HEK293 (cell line): ENCODE measurements around the gene QSER1.

Experiments
- CTCF ChIA-PET: fragments of 350-600 bp; formaldehyde crosslinking; extraction: SDS; loops from one replicate; lab custom pipeline; 2021; ENCODE audit warnings: antibody characterized with exemption; lab: Yijun Ruan, JAX
- POLR2A ChIA-PET: fragments of 300-600 bp; formaldehyde crosslinking; extraction: SDS; loops from one replicate; lab custom pipeline; 2020; ENCODE audit warnings: antibody characterized with exemption, inconsistent platforms; lab: Yijun Ruan, JAX
- H3K27ac ChIP-seq: fragments of 200-500 bp; sonication (Bioruptor generic); 2 replicates; pipeline ENCODE4 v1.5.1; 2014; ENCODE audit warnings: low read depth, low read length, control low read depth, inconsistent platforms; ENCODE audit errors: extremely low read depth
- H3K36me3 ChIP-seq, 2 experiments: fragments of 200-500 bp in 1 of 2; sonication (Bioruptor generic) in 1 of 2; 1 replicate in 1 of 2; 2 replicates in 1 of 2; pipeline ENCODE4 v1.5.1; 2014 to 2017; ENCODE audit warnings: inconsistent platforms in 2 of 2, low read length in 2 of 2; ENCODE audit not compliant: control insufficient read depth in 2 of 2, insufficient read depth in 1 of 2
- H3K4me1 ChIP-seq: fragments of 200-500 bp; sonication (Bioruptor generic); 2 replicates; pipeline ENCODE4 v1.5.1; 2014; ENCODE audit warnings: mild to moderate bottlenecking, low read length, inconsistent platforms; ENCODE audit not compliant: control insufficient read depth, insufficient read depth
- H3K4me3 ChIP-seq: 2 replicates; pipeline ENCODE4 v1.5.1; 2011; ENCODE audit warnings: low read depth, mild to moderate bottlenecking, control low read depth, low read length, moderate library complexity
- H3K9me3 ChIP-seq: fragments of 200-500 bp; sonication (Bioruptor generic); 2 replicates; pipeline ENCODE4 v1.5.1; 2014; ENCODE audit warnings: low read depth, low read length, inconsistent platforms; ENCODE audit not compliant: control insufficient read depth, insufficient read depth
- GLI4 ChIP-seq: fragments of 450-650 bp; formaldehyde crosslinking; IDR thresholded peaks from 2 replicates; pipeline ENCODE4 v1.5.1; 2016; ENCODE audit warnings: missing biosample characterization, missing genetic modification characterization
- PRDM10 ChIP-seq: fragments of 450-650 bp; formaldehyde crosslinking; IDR thresholded peaks from 2 replicates; pipeline ENCODE4 v1.5.1; 2016; ENCODE audit warnings: missing biosample characterization, missing genetic modification characterization
- SP2 ChIP-seq: fragments of 450-650 bp; formaldehyde crosslinking; IDR thresholded peaks from 2 replicates; pipeline ENCODE4 v1.5.1; 2016; ENCODE audit warnings: missing biosample characterization, missing genetic modification characterization
- ZFP37 ChIP-seq: fragments of 450-650 bp; formaldehyde crosslinking; IDR thresholded peaks from 2 replicates; pipeline ENCODE4 v1.5.1; 2016; ENCODE audit warnings: missing biosample characterization, missing genetic modification characterization
- ZNF174 ChIP-seq: fragments of 450-650 bp; formaldehyde crosslinking; IDR thresholded peaks from 2 replicates; pipeline ENCODE4 v1.5.0; 2017; ENCODE audit warnings: missing biosample characterization, mild to moderate bottlenecking, missing genetic modification characterization
- ZNF433 ChIP-seq: fragments of 450-650 bp; formaldehyde crosslinking; IDR thresholded peaks from 2 replicates; pipeline ENCODE4 v1.5.1; 2016; ENCODE audit warnings: missing biosample characterization, missing genetic modification characterization, low read depth
- ZNF473 ChIP-seq: fragments of 450-650 bp; formaldehyde crosslinking; IDR thresholded peaks from 2 replicates; pipeline ENCODE4 v1.5.1; 2017; ENCODE audit warnings: missing biosample characterization, missing genetic modification characterization
- ZNF558 ChIP-seq: fragments of 450-650 bp; formaldehyde crosslinking; IDR thresholded peaks from 2 replicates; pipeline ENCODE4 v1.5.1; 2016; ENCODE audit warnings: missing biosample characterization, missing genetic modification characterization
- ZNF626 ChIP-seq: fragments of 450-650 bp; sonication (Bioruptor Pico); formaldehyde crosslinking; IDR thresholded peaks from 2 replicates; pipeline ENCODE4 v1.5.1; 2018; ENCODE audit warnings: missing biosample characterization, missing genetic modification characterization, inconsistent platforms
- ZNF639 ChIP-seq: fragments of 450-650 bp; formaldehyde crosslinking; IDR thresholded peaks from 2 replicates; pipeline ENCODE4 v1.5.1; 2016; ENCODE audit warnings: missing biosample characterization, missing genetic modification characterization
- ZNF654 ChIP-seq: fragments of 450-650 bp; formaldehyde crosslinking; IDR thresholded peaks from 2 replicates; pipeline ENCODE4 v1.5.1; 2016; ENCODE audit warnings: low read depth, missing biosample characterization, missing genetic modification characterization
- ZNF677 ChIP-seq: fragments of 450-650 bp; IDR thresholded peaks from 2 replicates; pipeline ENCODE4 v1.5.0; 2018; ENCODE audit warnings: missing biosample characterization, mild to moderate bottlenecking, missing genetic modification characterization, moderate library complexity
- ZNF692 ChIP-seq: fragments of 450-650 bp; formaldehyde crosslinking; IDR thresholded peaks from 2 replicates; pipeline ENCODE4 v1.5.1; 2016; ENCODE audit warnings: missing biosample characterization, missing genetic modification characterization
- ZNF777 ChIP-seq: fragments of 450-650 bp; formaldehyde crosslinking; IDR thresholded peaks from 2 replicates; pipeline ENCODE4 v1.5.1; 2017; ENCODE audit warnings: missing biosample characterization, missing genetic modification characterization, borderline replicate concordance
- ZSCAN23 ChIP-seq: fragments of 450-650 bp; formaldehyde crosslinking; IDR thresholded peaks from 2 replicates; pipeline ENCODE4 v1.5.1; 2016; ENCODE audit warnings: missing biosample characterization, missing genetic modification characterization
- ZXDB ChIP-seq: fragments of 450-650 bp; formaldehyde crosslinking; IDR thresholded peaks from 2 replicates; pipeline ENCODE4 v1.5.1; 2016; ENCODE audit warnings: missing biosample characterization, missing genetic modification characterization
- TF ChIP-seq, protein P1 (sequence below): fragments of 450-650 bp; formaldehyde crosslinking; IDR thresholded peaks from 2 replicates; pipeline ENCODE4 v1.5.1; 2016; ENCODE audit warnings: missing biosample characterization, missing genetic modification characterization

The QSER1 gene

GRCh38 chr11:32953700-32954099, 61.1 kb downstream of the QSER1 start:
- no peaks in the 10 kb centered on the region for H3K4me1 ChIP-seq
- H3K4me3 ChIP-seq = no peak overlapping the region
- TF ChIP-seq ZFP37 (tag by site-specific recombination) (no peak), ZNF626 (tag by site-specific recombination) (no peak), ZSCAN23 (no peak), ZNF654 (tag by site-specific recombination) (no peak), ZNF473 (tag by site-specific recombination) (no peak), ZXDB (tag by site-specific recombination) (no peak), SP2 (tag by site-specific recombination) (no peak), ZNF558 (tag by site-specific recombination) (no peak), ZNF433 (no peak), ZNF692 (tag by site-specific recombination) (no peak), ZNF677 (tag by site-specific recombination) (no peak), GLI4 (tag by site-specific recombination) (no peak), ZNF174 (no peak), PRDM10 (tag by site-specific recombination) (no peak), ZNF639 (tag by site-specific recombination) (no peak), ZNF777 (tag by site-specific recombination) (no peak)
- TF ChIP-seq, protein P1, sequence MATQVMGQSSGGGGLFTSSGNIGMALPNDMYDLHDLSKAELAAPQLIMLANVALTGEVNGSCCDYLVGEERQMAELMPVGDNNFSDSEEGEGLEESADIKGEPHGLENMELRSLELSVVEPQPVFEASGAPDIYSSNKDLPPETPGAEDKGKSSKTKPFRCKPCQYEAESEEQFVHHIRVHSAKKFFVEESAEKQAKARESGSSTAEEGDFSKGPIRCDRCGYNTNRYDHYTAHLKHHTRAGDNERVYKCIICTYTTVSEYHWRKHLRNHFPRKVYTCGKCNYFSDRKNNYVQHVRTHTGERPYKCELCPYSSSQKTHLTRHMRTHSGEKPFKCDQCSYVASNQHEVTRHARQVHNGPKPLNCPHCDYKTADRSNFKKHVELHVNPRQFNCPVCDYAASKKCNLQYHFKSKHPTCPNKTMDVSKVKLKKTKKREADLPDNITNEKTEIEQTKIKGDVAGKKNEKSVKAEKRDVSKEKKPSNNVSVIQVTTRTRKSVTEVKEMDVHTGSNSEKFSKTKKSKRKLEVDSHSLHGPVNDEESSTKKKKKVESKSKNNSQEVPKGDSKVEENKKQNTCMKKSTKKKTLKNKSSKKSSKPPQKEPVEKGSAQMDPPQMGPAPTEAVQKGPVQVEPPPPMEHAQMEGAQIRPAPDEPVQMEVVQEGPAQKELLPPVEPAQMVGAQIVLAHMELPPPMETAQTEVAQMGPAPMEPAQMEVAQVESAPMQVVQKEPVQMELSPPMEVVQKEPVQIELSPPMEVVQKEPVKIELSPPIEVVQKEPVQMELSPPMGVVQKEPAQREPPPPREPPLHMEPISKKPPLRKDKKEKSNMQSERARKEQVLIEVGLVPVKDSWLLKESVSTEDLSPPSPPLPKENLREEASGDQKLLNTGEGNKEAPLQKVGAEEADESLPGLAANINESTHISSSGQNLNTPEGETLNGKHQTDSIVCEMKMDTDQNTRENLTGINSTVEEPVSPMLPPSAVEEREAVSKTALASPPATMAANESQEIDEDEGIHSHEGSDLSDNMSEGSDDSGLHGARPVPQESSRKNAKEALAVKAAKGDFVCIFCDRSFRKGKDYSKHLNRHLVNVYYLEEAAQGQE (tag by site-specific recombination) = no peak
- peaks cover 9 to 32% of the 10 kb centered on the region in 2 experiments for H3K36me3 ChIP-seq
- POLR2A ChIA-PET = no interaction called here
- H3K27ac ChIP-seq = no peak overlapping the region
- H3K9me3 ChIP-seq = no peaks in the 10 kb centered on the region
- CTCF ChIA-PET = interaction anchor here (0.6 kb wide), 1 partner anchor 1556 kb away, joined by 3 read pairs; no protein-coding TSS in a partner anchor
